HEK293T (cell line): ENCODE measurements around the gene SLC41A1.

Source experiments
- FOXA1 ChIP-seq: fragments of 450-650 bp; IDR thresholded peaks from 2 replicates; pipeline ENCODE4 v1.6.1; 2016; ENCODE audit warnings: mild to moderate bottlenecking
- FOXK2 ChIP-seq: fragments of 450-650 bp; IDR thresholded peaks from 2 replicates; pipeline ENCODE4 v1.6.1; 2016; ENCODE audit warnings: mild to moderate bottlenecking
- FOXM1 ChIP-seq: fragments of 450-650 bp; IDR thresholded peaks from 2 replicates; pipeline ENCODE4 v1.6.1; 2017; ENCODE audit warnings: mild to moderate bottlenecking, borderline replicate concordance
- HDGF ChIP-seq: fragments of 450-650 bp; IDR thresholded peaks from 2 replicates; pipeline ENCODE4 v1.6.1; 2017; ENCODE audit warnings: antibody characterized with exemption, borderline replicate concordance
- NFRKB ChIP-seq: fragments of 450-650 bp; IDR thresholded peaks from 2 replicates; pipeline ENCODE4 v1.6.1; 2016; ENCODE audit warnings: mild to moderate bottlenecking, moderate library complexity
- SUZ12 ChIP-seq: fragments of 450-650 bp; IDR thresholded peaks from 2 replicates; pipeline ENCODE4 v1.6.1; 2016; ENCODE audit warnings: mild to moderate bottlenecking
- TARDBP ChIP-seq: fragments of 450-650 bp; IDR thresholded peaks from 2 replicates; pipeline ENCODE4 v1.6.1; 2016

- TF ChIP-seq FOXK2 (no peak), NFRKB (no peak), HDGF (no peak), SUZ12 (no peak), TARDBP (no peak), FOXA1 (no peak), FOXM1 (no peak)
These were observed 27.3 kb upstream of the SLC41A1 start for GRCh38 chr1:205840146-205840923.
